ENCODE measurements around the gene AEN.

The AEN gene

DNA sequence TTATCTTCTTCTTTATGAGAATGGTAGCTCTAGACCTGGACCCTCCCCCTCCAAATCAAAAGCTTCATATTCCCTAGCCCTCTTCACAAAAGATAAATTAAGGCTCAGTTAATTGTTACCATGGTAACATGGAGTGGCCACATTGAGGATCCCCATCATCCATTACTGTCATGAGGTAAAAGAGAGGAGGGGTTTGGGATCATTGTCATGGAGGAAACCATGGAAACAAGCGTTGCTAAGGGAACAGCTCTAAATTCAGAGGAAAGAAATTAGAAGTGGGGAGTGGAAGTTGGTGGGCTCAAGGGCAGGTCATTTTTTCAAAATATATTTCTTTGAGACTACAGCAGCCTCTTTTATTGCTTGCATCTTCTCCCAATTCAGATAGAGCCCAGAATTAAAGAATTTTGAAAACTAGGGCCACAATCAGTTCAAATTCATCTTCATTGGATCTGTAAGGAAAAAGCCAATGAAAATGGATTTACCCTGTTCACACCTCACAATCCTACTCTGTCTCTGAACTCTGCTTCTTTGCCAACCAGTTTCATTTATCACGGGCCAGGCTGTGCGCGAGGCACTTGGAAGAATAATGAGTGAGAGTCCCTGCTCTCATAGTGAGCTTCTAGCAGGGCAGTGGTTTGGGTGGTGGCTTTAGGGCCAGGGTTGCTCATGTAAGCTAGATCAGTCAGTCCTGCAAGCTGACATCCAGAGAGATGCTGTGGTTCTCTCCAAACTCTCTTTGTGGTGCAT is 11.6 kb upstream of the AEN start:
- H3K4me1 ChIP-seq (ENCODE audit: control insufficient read depth in 1 of 2, insufficient read depth in 1 of 2, low read depth in 1 of 2, low read length in 1 of 2), result no peaks in the 10 kb centered on the region
- H3K27ac ChIP-seq, result no peak overlapping the region
- no peaks in the 10 kb centered on the region for H3K9me3 ChIP-seq
- peaks cover 92% of the 10 kb centered on the region for H3K27me3 ChIP-seq
- no peaks in the 10 kb centered on the region for H3K36me3 ChIP-seq
- TF ChIP-seq, protein P1, sequence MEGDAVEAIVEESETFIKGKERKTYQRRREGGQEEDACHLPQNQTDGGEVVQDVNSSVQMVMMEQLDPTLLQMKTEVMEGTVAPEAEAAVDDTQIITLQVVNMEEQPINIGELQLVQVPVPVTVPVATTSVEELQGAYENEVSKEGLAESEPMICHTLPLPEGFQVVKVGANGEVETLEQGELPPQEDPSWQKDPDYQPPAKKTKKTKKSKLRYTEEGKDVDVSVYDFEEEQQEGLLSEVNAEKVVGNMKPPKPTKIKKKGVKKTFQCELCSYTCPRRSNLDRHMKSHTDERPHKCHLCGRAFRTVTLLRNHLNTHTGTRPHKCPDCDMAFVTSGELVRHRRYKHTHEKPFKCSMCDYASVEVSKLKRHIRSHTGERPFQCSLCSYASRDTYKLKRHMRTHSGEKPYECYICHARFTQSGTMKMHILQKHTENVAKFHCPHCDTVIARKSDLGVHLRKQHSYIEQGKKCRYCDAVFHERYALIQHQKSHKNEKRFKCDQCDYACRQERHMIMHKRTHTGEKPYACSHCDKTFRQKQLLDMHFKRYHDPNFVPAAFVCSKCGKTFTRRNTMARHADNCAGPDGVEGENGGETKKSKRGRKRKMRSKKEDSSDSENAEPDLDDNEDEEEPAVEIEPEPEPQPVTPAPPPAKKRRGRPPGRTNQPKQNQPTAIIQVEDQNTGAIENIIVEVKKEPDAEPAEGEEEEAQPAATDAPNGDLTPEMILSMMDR (IDR thresholded peaks at IDR 0.05), result no peak
- no peak overlapping the region for H3K4me3 ChIP-seq (ENCODE audit: low read depth in 1 of 2, low read length in 1 of 2)

DNA sequence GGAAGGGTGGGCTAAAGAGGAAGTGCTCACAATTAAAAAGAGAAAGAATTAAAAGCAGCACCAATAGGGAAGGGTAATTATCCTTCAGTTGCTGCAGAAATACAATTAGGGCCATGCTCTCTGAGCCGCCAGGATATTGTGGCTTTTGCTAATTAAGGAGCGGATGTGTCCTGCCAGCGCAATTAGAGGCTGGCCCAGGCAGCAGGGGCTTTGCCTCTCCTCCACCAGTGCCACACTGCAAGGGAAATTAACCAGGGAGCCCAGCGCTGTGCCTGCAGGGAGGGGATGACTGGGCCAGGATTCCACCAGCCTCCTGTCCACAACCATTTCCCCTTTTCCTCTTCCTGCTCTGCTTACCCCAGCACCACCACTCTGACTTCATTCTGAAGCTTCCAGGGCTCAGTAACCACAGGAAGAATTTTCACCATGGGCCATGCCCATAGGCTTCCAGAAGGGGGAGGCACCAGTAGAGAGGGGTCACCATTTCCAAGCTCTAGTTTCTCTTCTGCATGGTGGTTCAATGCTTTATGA is 10.4 kb upstream of the AEN start:
- H3K27me3 ChIP-seq, result peaks cover 92% of the 10 kb centered on the region
- H3K9me3 ChIP-seq, result no peaks in the 10 kb centered on the region
- H3K4me3 ChIP-seq (ENCODE audit: low read depth in 1 of 2, low read length in 1 of 2), result no peak overlapping the region
- H3K27ac ChIP-seq, result no peak overlapping the region
- no peaks in the 10 kb centered on the region for H3K4me1 ChIP-seq (ENCODE audit: control insufficient read depth in 1 of 2, insufficient read depth in 1 of 2, low read depth in 1 of 2, low read length in 1 of 2)
- TF ChIP-seq, protein P1 (IDR thresholded peaks at IDR 0.05), result no peak
- no peaks in the 10 kb centered on the region for H3K36me3 ChIP-seq

DNA sequence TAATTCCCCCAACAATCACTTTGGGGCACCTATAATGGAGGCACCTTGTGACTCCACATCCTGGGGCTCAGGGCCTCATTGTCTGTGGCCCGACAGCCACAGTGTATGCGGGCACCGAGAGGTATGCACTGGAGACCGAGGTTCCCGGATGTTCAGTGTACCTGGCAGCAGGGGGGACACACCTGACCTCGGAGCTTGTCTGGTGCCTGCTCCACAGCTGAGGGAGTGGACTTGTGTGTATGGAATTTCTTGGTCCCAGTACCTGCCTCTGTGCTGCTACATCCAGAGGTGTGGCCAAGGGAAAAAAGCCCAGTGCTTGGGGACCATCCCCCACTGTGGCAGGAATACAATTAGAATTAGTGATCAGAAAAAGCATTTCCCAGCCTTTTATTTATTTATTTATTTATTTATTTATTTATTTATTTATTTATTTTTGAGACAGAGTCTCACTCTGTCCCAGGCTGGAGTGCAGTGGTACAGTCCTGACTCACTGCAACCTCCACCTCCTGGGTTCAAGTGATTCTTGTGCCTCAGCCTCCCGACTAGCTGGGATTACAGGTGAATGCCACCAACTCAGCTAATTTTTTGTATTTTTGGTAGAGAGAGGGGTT is 8.8 kb upstream of the AEN start:
- H3K9me3 ChIP-seq, result no peaks in the 10 kb centered on the region
- H3K27ac ChIP-seq, result no peak overlapping the region
- peaks cover 77% of the 10 kb centered on the region for H3K27me3 ChIP-seq
- no peak overlapping the region for H3K4me3 ChIP-seq (ENCODE audit: low read depth in 1 of 2, low read length in 1 of 2)
- H3K4me1 ChIP-seq (ENCODE audit: control insufficient read depth in 1 of 2, insufficient read depth in 1 of 2, low read depth in 1 of 2, low read length in 1 of 2), result no peaks in the 10 kb centered on the region
- TF ChIP-seq, protein P1 (IDR thresholded peaks at IDR 0.05), result no peak
- H3K36me3 ChIP-seq, result no peaks in the 10 kb centered on the region

DNA sequence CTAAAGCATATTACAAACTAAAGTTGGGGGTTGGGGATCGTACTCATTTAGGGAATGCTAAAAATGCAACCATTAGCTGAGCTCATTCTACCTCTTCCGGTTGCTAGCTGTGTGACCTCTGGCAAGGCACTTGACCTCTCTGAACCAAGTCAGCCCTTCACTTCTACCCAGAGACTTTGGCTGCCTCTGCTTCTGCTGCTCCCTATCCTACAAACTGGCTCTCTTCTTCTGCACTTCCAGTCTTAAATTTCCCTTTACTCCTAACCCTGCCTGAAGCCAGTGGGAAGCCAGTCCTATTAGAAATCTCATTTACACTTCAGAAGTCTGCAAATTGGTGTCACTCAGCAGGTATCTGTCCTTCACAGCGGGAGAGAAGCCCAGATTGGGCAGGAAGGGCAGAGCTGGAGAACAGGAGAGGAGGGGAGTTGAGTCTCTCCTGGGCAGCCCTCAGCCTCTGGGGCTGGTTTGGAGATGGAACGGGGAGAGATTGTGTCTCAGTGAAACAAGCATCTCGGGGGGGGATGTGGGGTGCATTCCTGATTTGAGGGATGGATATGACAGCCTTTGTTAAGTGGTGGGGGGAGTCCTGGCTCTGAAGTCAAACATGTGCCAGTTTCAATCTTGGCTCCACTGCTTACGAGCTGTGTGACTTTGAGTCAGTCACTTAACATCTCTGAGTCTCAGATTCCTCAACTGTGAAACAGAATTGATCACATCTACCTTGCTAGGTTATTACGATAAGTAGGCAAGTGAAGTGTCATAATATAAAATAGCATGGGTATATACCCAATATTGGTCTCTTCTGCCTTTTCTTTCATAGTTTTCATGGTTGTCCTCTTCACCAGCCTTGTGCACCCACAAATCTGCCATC is 7.8 kb upstream of the AEN start:
- H3K27ac ChIP-seq, result no peak overlapping the region
- no peaks in the 10 kb centered on the region for H3K9me3 ChIP-seq
- TF ChIP-seq, protein P1 (IDR thresholded peaks at IDR 0.05), result no peak
- no peak overlapping the region for H3K4me3 ChIP-seq (ENCODE audit: low read depth in 1 of 2, low read length in 1 of 2)
- no peaks in the 10 kb centered on the region for H3K36me3 ChIP-seq
- H3K27me3 ChIP-seq, result peaks cover 66% of the 10 kb centered on the region
- H3K4me1 ChIP-seq (ENCODE audit: control insufficient read depth in 1 of 2, insufficient read depth in 1 of 2, low read depth in 1 of 2, low read length in 1 of 2), result no peaks in the 10 kb centered on the region

DNA sequence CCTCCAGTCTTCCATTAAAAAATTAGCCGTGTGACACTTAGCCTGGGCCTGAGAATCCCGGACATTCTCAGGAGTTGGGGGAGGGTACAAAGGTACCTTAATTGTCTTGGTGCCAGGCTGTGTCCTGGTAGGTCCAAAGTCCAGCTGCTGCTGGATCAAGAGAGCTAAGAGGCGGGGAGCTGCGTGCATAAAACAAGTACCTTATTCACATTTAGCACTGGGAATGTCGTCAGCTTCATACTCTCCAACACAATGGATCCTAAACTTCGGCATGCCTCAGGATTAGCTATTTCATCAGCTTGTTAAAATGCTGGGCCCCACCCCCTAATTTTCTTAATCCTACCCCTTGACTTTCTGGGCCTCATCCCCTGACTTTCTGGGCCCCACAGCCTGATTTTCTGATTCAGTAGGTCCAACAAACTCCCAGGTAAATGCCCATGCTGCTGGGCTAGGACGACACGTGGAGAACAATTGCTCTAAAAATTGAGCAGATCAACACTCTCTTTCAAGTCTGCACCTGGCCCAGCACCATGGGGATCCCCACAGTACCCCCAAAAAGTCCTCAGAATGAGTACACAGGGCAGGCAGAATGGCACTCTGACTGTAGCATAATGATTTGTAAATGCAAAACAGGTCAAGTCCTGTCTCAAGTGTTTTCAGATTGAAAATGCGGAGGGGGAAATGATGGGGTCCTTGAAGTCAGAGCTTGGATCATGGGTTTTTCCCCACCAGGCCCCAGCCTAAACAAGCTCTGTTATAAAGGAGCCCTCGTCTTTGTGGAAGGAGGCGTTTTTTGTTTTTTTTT is 5.6 kb upstream of the AEN start:
- no peaks in the 10 kb centered on the region for H3K9me3 ChIP-seq
- H3K4me1 ChIP-seq (ENCODE audit: control insufficient read depth in 1 of 2, insufficient read depth in 1 of 2, low read depth in 1 of 2, low read length in 1 of 2), result no peaks in the 10 kb centered on the region
- H3K4me3 ChIP-seq (ENCODE audit: low read depth in 1 of 2, low read length in 1 of 2), result no peak overlapping the region
- no peaks in the 10 kb centered on the region for H3K36me3 ChIP-seq
- TF ChIP-seq, protein P1 (IDR thresholded peaks at IDR 0.05), result no peak
- peaks cover 51% of the 10 kb centered on the region for H3K27me3 ChIP-seq
- no peak overlapping the region for H3K27ac ChIP-seq
